GM12874 (cell line): Measurements from ENCODE around the gene KIF17.

Experiments
- CTCF ChIP-seq: IDR thresholded peaks from 2 replicates; pipeline ENCODE4 v1.5.1; 2011; ENCODE audit warnings: low read depth, mild to moderate bottlenecking, control low read depth, low read length, moderate library complexity; ENCODE audit not compliant: insufficient read depth

The KIF17 gene

GRCh38 chr1:20666804-20667203 lies 51.0 kb downstream of the KIF17 start:
- no peak for TF ChIP-seq CTCF

- TF ChIP-seq CTCF = no peak
Measured at GRCh38 chr1:20666146-20666545, 51.7 kb downstream of the KIF17 start.

- no peak for TF ChIP-seq CTCF
Measured at GRCh38 chr1:20665726-20666125, 52.1 kb downstream of the KIF17 start.

- TF ChIP-seq CTCF = no peak
Measured at GRCh38 chr1:20663969-20664715, 53.7 kb downstream of the KIF17 start.

- TF ChIP-seq CTCF = 0 out of 2 replicates have a peak, but pooled peaks have one; percentile 4
Measured at GRCh38 chr1:20663365-20663764, 54.4 kb downstream of the KIF17 start.

- TF ChIP-seq CTCF = no peak
Measured at GRCh38 chr1:20662110-20662475, 55.7 kb downstream of the KIF17 start.

- peak; percentile 43 for TF ChIP-seq CTCF
Measured at GRCh38 chr1:20661207-20662109, 56.3 kb downstream of the KIF17 start, which contains the start of gene DDOST. DDOST (minus strand) TSS chr1:20661369; CDS start chr1:20661350, 19 bp downstream.
